UCSD-AML1 (cell line): Measurements from ENCODE around the gene SEC14L3.

Source experiments
- DNase-seq: peaks from one replicate; lab custom pipeline; 2025; ENCODE audit not compliant: unreplicated experiment; lab: John Stamatoyannopoulos, UW

Gene SEC14L3

GRCh38 chr22:30445438-30446145 is 26.2 kb downstream of the SEC14L3 start:
- DNase-seq = no peak

GRCh38 chr22:30444632-30445437 is 27.0 kb downstream of the SEC14L3 start:
- peak; percentile 67 for DNase-seq

DNA sequence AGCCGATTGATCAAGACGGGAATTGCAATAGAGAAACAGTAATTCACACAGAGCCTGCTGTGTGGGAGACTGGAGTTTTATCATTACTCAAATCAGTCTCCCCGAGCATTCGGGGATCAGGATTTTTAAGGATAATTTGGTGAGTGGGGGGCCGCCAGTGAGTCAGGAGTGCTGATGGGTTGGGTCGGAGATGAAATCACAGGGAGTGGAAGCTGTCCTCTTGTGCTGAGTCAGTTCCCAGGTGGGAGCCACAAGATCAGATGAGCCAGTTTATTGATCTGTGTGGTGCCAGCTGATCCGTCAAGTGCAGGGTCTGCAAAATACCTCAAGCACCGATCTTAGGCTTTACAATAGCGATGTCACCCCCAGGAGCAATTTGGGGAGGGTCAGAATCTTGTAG is 30.7 kb downstream of the SEC14L3 start:
- no peak for DNase-seq

DNA sequence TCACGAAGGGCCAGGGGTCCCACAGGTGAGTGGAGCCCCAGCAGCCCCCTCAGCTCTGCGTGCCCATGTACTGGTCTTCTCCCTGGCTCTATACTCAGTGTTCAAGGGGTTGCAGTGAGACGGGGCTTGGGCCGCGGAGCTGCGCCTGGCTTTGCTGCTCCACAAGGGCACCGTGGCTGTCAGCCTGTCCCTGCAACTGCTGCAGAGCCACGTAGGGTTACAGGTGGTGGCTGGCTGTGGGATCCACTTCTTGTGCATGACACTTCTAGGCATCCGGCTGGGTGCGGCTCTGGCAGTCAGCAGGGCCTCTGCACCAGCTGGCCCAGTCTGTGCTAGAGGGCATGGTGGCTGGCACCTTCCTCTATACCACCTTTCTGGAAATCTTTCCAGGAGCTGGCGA is 32.0 kb downstream of the SEC14L3 start:
- DNase-seq = no peak

DNA sequence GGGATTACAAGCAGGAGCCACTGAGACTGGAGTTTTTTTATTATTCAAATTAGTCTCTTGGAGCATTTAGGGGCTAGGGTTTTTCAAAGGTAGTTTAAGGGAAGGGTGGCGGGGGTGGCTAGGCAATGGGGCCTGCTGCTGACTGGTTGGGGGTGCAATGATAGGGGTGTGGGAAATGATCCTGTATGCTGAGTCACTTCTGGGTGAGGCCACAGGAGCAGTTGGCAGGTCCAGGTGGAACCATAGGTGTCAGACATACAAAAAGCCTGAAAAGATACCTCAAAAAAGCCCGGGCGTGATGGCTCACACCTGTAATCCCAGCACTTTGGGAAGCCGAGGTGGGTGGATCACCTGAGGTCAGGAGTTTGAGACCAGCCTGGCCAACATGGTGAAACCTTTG is 32.6 kb downstream of the SEC14L3 start:
- no peak for DNase-seq

- DNase-seq = no peak
These were observed 33.3 kb downstream of the SEC14L3 start for GRCh38 chr22:30438559-30438958.

DNA sequence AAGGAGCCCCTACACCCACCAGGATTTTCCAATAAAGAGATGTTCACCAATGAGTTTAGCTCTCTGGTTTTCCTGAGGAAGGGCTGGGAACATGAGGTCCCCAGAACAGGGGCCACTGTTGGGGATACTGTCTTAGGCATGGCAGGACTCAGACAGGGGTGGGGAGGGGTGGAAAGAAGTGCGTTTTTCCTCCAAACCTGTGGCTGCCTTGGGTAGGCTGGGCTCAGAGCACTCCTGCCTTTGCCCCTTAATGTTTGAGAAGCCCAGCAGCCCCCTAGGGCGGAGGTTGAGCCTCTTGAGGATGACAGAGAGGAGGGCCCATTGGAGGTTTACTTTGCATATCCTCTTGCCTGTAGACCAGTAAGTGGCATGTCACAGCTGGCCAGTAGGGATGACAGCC is 35.6 kb downstream of the SEC14L3 start:
- DNase-seq = no peak

- DNase-seq = peak; percentile 83
These were observed 36.1 kb downstream of the SEC14L3 start for GRCh38 chr22:30435674-30436126.

DNA sequence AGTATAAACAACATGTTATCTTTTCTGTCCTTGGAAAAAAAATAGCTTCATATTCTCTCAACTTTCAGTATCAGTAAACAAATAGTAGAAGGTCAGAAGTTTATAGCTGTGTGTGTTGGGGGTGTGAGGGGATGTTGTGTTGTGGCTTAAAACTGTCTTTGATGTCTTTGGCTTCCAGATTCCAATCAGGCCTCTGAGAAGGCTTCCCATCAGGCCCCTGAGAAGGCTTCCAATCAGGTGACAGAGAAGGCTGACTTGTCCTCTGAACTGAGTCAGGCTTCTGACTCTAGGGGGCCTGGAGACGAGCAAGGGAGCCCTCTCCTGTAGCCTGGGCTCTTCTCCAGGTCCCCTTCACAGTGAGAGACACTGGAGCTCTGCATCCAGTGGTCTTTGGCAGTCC is 37.0 kb downstream of the SEC14L3 start:
- DNase-seq = no peak

DNA sequence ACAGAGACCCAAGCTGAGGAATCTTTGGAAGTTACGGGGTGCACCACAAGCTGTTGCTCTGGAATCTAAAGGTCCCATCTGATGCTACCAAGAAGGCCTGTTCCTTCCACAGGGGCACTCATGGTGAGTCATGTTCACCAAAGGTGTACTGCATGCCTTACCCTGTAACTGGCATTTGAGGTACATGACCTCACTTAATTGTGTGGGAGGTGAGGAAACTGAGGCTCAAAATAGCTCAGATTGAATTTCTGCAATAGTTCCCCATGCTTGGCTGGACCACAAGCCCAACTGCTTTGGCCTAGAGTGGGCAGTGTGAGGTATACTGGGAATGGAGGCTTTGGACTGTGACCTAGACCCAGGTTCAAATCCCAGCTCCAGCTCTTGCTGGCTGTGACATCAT is 38.0 kb downstream of the SEC14L3 start:
- no peak for DNase-seq

DNA sequence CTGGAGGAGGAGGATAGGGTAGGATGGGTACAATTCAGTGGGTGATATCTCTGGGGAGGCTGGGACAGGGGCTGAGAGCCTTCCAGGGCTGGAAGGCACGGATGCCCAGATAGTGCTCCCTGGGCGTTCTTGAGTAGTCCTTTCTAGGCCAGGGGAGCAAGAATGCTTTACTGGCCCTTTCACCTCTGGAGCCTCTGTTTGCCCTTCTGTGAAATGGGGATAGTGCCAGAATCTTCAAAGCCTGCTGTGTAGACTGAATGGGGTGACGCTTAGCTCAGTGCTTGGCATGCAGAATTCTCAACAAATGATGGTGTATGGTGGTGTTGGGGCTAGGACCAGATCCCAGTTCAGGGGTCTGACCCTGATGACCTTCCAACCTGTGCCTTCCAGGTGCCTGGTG is 38.6 kb downstream of the SEC14L3 start:
- no peak for DNase-seq

- DNase-seq = no peak
These were observed 39.3 kb downstream of the SEC14L3 start for GRCh38 chr22:30432520-30432919.

DNA sequence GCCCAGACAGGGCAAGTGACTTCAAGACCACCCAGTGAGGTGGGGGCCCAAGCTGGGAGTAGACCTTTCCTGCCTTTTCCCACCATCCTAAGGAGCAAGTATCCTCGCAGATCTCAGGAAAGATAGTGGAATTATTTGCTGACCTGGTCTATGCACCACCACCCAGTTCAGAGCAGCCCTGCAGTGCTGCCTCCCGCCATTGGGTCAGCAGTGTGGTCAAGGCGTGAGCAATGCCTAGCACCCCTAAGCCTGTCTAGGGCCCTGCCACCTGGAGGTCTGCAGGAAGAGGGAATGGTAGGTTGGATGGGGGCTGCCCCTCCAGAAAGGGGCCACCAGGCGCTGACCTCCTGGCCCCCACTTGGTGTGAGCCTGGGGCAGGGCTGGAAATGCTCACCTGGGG is 39.7 kb downstream of the SEC14L3 start:
- no peak for DNase-seq

DNA sequence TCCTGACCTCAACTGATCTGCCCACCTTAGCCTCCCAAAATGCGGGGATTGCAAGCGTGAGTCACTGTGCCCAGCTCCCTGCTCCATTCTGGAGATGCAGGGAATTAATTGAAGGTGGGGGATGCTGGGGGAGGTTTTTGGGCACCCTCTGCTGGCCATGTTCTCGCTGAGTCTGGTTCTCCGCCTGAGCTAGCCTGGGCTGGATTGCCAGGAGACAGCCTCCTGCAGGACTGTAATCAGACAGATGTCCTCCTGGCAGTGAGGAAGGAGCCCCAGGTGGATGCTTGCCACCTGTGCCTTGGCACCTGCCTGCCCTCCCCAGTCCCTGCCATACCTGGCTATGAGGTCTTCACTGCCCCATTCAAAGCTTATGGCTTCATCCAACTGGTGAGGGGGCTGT is 40.9 kb downstream of the SEC14L3 start:
- DNase-seq = no peak

- DNase-seq = no peak
These were observed 41.9 kb downstream of the SEC14L3 start for GRCh38 chr22:30429887-30430286.

DNA sequence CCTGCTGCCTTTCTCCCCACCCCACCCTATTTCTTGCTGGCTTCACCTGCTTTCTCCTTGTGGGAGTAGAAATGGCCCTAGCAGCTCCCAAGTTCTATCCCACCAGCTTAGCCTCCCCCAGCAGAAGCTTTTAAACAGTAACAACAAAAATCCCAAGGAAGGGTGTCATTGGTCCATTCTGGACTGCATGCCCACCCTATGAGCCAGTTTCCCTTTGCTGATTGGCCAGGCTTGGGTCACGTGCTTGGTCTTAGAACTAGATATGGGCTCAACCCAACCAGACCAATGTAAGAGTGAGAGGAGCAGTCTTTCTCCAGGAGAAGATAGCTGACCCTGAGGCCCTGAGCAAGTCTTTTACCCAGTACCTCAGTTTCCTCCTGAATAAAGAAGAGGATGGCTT is 43.9 kb downstream of the SEC14L3 start:
- DNase-seq = no peak

DNA sequence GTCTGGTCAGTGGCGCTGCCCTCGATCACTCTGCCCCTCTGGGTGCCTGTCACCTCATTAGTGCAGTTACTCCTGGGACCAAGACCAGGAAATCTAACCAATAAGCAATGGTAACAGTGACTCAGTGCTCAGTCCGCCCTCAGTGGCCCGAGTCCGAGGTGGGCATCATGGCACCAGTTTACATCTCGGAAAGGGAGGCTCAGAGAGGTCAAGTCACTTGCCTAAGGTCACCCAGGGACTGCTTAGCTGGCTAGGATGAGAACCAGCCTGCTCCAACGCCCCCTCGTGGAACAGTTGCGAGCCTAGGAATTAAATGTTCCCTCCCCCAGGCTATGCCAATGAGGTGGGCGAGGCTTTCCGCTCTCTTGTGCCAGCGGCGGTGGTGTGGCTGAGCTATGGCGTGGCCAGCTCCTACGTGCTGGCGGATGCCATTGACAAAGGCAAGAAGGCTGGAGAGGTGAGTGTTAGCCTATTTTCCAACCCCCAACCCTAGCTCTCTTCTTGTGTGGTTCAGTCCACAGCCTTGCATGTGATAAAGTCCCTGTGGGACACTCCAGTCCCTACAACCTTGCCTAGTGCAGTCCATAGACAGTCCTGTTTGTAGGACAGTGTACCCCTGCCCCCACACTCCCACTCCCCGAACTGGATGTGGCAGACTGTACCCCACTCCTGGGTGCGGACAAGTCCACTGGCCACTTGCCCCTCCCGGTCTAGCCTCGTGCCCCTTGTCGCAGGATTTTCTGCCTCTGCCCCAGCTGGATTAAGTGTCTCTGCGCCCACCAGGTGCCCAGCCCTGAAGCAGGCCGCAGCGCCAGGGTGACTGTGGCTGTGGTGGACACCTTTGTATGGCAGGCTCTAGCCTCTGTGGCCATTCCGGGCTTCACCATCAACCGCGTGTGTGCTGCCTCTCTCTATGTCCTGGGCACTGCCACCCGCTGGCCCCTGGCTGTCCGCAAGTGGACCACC is 45.1 kb downstream of the SEC14L3 start:
- peak; percentile 76 for DNase-seq

- peak; percentile 64 for DNase-seq
These were observed 46.0 kb downstream of the SEC14L3 start, which contains the start of gene MTFP1 for GRCh38 chr22:30425616-30426387. Gene MTFP1 (plus strand): TSS chr22:30425768. CDS start chr22:30425880, 112 bp downstream.

GRCh38 chr22:30425327-30425615 is 46.5 kb downstream of the SEC14L3 start:
- no peak for DNase-seq

- no peak for DNase-seq
These were observed 47.1 kb downstream of the SEC14L3 start for GRCh38 chr22:30424534-30425326.
